A172 (cell line): ENCODE measurements around the gene MAGEB4. TPM values are rescaled to one million over a fixed set of nuclear protein-coding genes. Genes with fewer than 3 reads are reported as not detected.

Experiments used
- DNase-seq: peaks from one replicate; pipeline ENCODE4 v3.0.0-alpha.2; 2015; ENCODE audit warnings: low spot score
- total RNA-seq: library from RNA; depleted of rRNA; stranded (reverse); fragments of >200 nt; shearing (Covaris generic); gene quantifications from 2 replicates; pipeline ENCODE4 v1.2.3, GENCODE V29; 2014; rRNA removed

The MAGEB4 gene
- total RNA-seq, 1 experiment from 2014 or later = not detected

GRCh38 chrX:30283456-30284200 lies 41.8 kb downstream of the MAGEB4 start:
- DNase-seq = peak; percentile 95

Other genes with a start within 250 kb of the MAGEB4 start
- 0.19 TPM in 1 of 2 replicates, not detected in the other for gene MAGEB2, start 26.4 kb upstream of the MAGEB4 start, total RNA-seq
- not detected in 2 replicates for gene MAGEB3, start 11.3 kb upstream of the MAGEB4 start, total RNA-seq
- gene MAGEB1, start 5.1 kb downstream of the MAGEB4 start, total RNA-seq = not detected in 2 replicates
- not detected in 2 replicates for gene NR0B1, start 67.4 kb downstream of the MAGEB4 start, total RNA-seq